HepG2 (cell line): ENCODE measurements around the gene SUZ12. TPM values are rescaled to one million over a fixed set of nuclear protein-coding genes. Genes with fewer than 3 reads are reported as not detected.

Experiments
- ATAC-seq: fragments of 200-7000 bp; cut with Tn5 transposase; 3 replicates; pipeline ENCODE4 v1.9.1; 2020; ENCODE audit warnings: mild to moderate bottlenecking, moderate library complexity
- BruUV-seq: library from RNA; stranded (reverse); fragments of 400-500 nt; replicated peaks from 2 replicates; lab custom pipeline; 2021; lab: Mats Ljungman, UMichigan
- CTCF ChIA-PET: fragments of 300-600 bp; formaldehyde crosslinking; extraction: SDS; loops from one replicate; lab custom pipeline; 2021; ENCODE audit warnings: low total read pairs, inconsistent platforms, low intra/inter-chr PET ratio; lab: Yijun Ruan, JAX
- POLR2A ChIA-PET: fragments of 350-600 bp; sonication (Branson Sonifier 250); formaldehyde crosslinking; loops from one replicate; lab custom pipeline; 2020; ENCODE audit warnings: antibody characterized with exemption, inconsistent platforms; lab: Yijun Ruan, JAX
- DNase-seq: peaks from one replicate; pipeline ENCODE4 v3.0.0-alpha.2; 2015; ENCODE audit warnings: low spot score
- FAIRE-seq: peaks from 3 replicates; lab custom pipeline; 2011; peaks lifted over from hg19 to GRCh38; lab: Jason Lieb, UNC
- H2AFZ ChIP-seq: one replicate; pipeline ENCODE4 v1.6.1; 2011; ENCODE audit warnings: low read length, inconsistent platforms
- H3K27ac ChIP-seq: fragments of 300-600 bp; 3 replicates; pipeline ENCODE4 v1.8.0; 2011; ENCODE audit warnings: mixed run types, mild to moderate bottlenecking, mixed read lengths, low read length, inconsistent platforms; ENCODE audit not compliant: insufficient read depth; ENCODE audit errors: extremely low read length
- H3K27me3 ChIP-seq, 2 experiments: fragments of 200-600 bp in 1 of 2; 2 replicates in 1 of 2; 3 replicates in 1 of 2; pipeline versions ENCODE4 v1.6.0 to v1.8.0; 2011; ENCODE audit warnings: low read length in 2 of 2, mild to moderate bottlenecking in 2 of 2, moderate library complexity in 2 of 2, inconsistent platforms in 1 of 2; ENCODE audit not compliant: insufficient read depth in 2 of 2, control insufficient read depth in 1 of 2
- H3K36me3 ChIP-seq, 2 experiments: fragments of 200-600 bp in 1 of 2; replicated peaks in 1 of 2; 2 replicates in 1 of 2; 3 replicates in 1 of 2; pipeline versions ENCODE4 v1.5.1 to v1.8.0; 2011; ENCODE audit warnings: low read length in 2 of 2, inconsistent platforms in 1 of 2; ENCODE audit not compliant: insufficient read depth in 2 of 2, control insufficient read depth in 1 of 2
- H3K4me1 ChIP-seq: 2 replicates; pipeline ENCODE4 v1.5.1; 2012; ENCODE audit warnings: low read length, inconsistent platforms; ENCODE audit not compliant: insufficient read depth
- H3K4me2 ChIP-seq: 2 replicates; pipeline ENCODE4 v1.6.0; 2011; ENCODE audit warnings: low read depth, low read length, inconsistent platforms
- H3K4me3 ChIP-seq, 3 experiments: fragments of 200-600 bp in 1 of 3; sonication (generic), shearing (Covaris generic) in 1 of 3; replicated peaks in 1 of 3; 2 replicates each; pipeline ENCODE4 v1.5.1; 2011 to 2016; ENCODE audit warnings: low read length in 3 of 3, inconsistent platforms in 2 of 3, low read depth in 2 of 3, mild to moderate bottlenecking in 2 of 3, control low read depth in 1 of 3, mixed read lengths in 1 of 3; ENCODE audit not compliant: insufficient read depth in 1 of 3
- H3K79me2 ChIP-seq: one replicate; pipeline ENCODE4 v1.6.1; 2011; ENCODE audit warnings: low read length, inconsistent platforms; ENCODE audit not compliant: insufficient read depth
- H3K9ac ChIP-seq: 2 replicates; pipeline ENCODE4 v1.6.0; 2011; ENCODE audit warnings: mild to moderate bottlenecking, low read depth, low read length, inconsistent platforms; ENCODE audit not compliant: insufficient read depth
- H3K9me3 ChIP-seq: 2 replicates; pipeline ENCODE4 v1.5.1; 2012; ENCODE audit warnings: mild to moderate bottlenecking, low read length
- H4K20me1 ChIP-seq: 2 replicates; pipeline ENCODE4 v1.6.0; 2011; ENCODE audit warnings: inconsistent platforms, mild to moderate bottlenecking, low read length, moderate library complexity; ENCODE audit not compliant: insufficient read depth
- CHD2 ChIP-seq: IDR thresholded peaks from 2 replicates; pipeline ENCODE4 v1.6.1; 2011; ENCODE audit warnings: low read depth, low read length, improper control_type of control experiment
- IRF2 ChIP-seq: IDR thresholded peaks from 2 replicates; pipeline ENCODE4 v1.6.1; 2018; ENCODE audit warnings: missing genetic modification reagents, missing compliant biosample characterization
- NFIC ChIP-seq: IDR thresholded peaks from 2 replicates; pipeline ENCODE4 v1.6.1; 2012; ENCODE audit warnings: mild to moderate bottlenecking, low read length, inconsistent platforms
- ZBTB42 ChIP-seq: sonication (generic); formaldehyde crosslinking; IDR thresholded peaks from 2 replicates; pipeline ENCODE4 v1.5.0; 2020; ENCODE audit warnings: mild to moderate bottlenecking, missing genetic modification reagents
- ZKSCAN8 ChIP-seq: IDR thresholded peaks from 2 replicates; pipeline ENCODE4 v1.6.1; 2016; ENCODE audit warnings: borderline replicate concordance, missing genetic modification reagents, missing compliant biosample characterization
- ZNF143 ChIP-seq: sonication (generic); formaldehyde crosslinking; IDR thresholded peaks from 2 replicates; pipeline ENCODE4 v1.4.0; 2020; ENCODE audit warnings: missing genetic modification reagents
- ZNF432 ChIP-seq: sonication (generic); formaldehyde crosslinking; IDR thresholded peaks from 2 replicates; pipeline ENCODE4 v1.5.0; 2020; ENCODE audit warnings: missing genetic modification reagents, mild to moderate bottlenecking, borderline replicate concordance
- ZNF441 ChIP-seq: sonication (generic); formaldehyde crosslinking; IDR thresholded peaks from 2 replicates; pipeline ENCODE4 v1.7.0; 2021; ENCODE audit warnings: missing genetic modification reagents, borderline replicate concordance
- ZNF446 ChIP-seq: sonication (generic); formaldehyde crosslinking; IDR thresholded peaks from 2 replicates; pipeline ENCODE4 v1.5.0; 2020; ENCODE audit warnings: mild to moderate bottlenecking, missing genetic modification reagents
- ZNF556 ChIP-seq: sonication (generic); formaldehyde crosslinking; IDR thresholded peaks from 2 replicates; pipeline ENCODE4 v1.4.0; 2020; ENCODE audit warnings: mild to moderate bottlenecking, missing genetic modification reagents, borderline replicate concordance
- ZNF788 ChIP-seq: sonication (generic); formaldehyde crosslinking; IDR thresholded peaks from 2 replicates; pipeline ENCODE4 v1.5.0; 2020; ENCODE audit warnings: mild to moderate bottlenecking, missing genetic modification reagents, borderline replicate concordance
- ZZZ3 ChIP-seq: sonication (generic); formaldehyde crosslinking; IDR thresholded peaks from 2 replicates; pipeline ENCODE4 v1.4.0; 2020; ENCODE audit warnings: missing genetic modification reagents, mild to moderate bottlenecking, borderline replicate concordance
- WGBS: methylation state at CpG from one replicate; pipeline ENCODE4 v1.1.6; 2017; ENCODE audit warnings: low lambda C conversion rate; 5-methylcytosine and 5-hydroxymethylcytosine counted together
- in situ Hi-C: cut with HindIII; loops from 2 replicates; pipeline ENCODE4 v1.10.0; 2017; ENCODE audit warnings: low pct_unique_long_range_greater_than_20kb; ENCODE audit not compliant: extremely low pct_ligation_motif_present
- intact Hi-C: fragments of 100-400 bp; cut with micrococcal nuclease; formaldehyde crosslinking; loops from one replicate; pipeline ENCODE4 v1.10.0; 2022; ENCODE audit not compliant: unreplicated experiment
- polyA plus RNA-seq, 8 experiments: library from polyadenylated mRNA; depleted of rRNA in 3 of 8; stranded (reverse) in 7 of 8; unstranded in 1 of 8; fragments of >200 nt; fragmentation: Illumina TruSeq in 4 of 8; extraction: Trizol in 4 of 8; gene quantifications; 2 replicates each; pipeline versions ENCODE4 v1.2.1 to v1.2.3, GENCODE V29; 2011 to 2016; ENCODE audit warnings: low read depth in 4 of 8, missing spikeins in 1 of 8, mixed read lengths in 1 of 8; ENCODE audit not compliant: insufficient read depth in 1 of 8
- total RNA-seq, 5 experiments: library from RNA; depleted of rRNA; stranded (reverse); fragments of >200 nt; fragmentation: Illumina TruSeq; extraction: Trizol; gene quantifications; 2 replicates each; pipeline ENCODE4 v1.2.3, GENCODE V29; 2016; ENCODE audit warnings: low read depth in 1 of 5

SUZ12 gene
- total and polyA plus RNA-seq, 2 of the 13 experiments (the other 11 are each of a cell fraction or from before 2014, with no cell fraction given) = 11.7 to 15.6 TPM

DNA sequence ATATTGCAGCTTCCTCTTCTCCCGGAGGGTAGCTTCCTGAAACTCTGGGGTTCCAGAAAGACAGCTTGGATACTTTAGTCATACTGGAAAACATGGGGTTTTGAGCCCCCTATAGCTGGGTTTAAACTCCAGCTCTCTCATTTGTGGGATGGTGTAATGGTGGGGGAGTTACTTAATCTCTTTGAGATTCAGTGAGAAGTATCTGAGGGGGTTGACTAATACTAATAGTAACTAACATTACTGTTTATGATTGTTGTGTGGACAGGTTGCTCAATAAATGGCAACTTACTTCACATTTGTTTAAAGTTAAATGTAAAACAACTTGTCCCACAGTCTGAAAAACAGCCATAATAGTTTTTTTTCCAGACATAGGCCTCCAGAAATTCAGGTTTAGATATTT lies 5.1 kb upstream of the SUZ12 start:
- Histone ChIP-seq H3K79me2 (no peaks in the 10 kb centered on the region), H3K4me3 (no peak overlapping the region), H3K36me3 (no peaks in the 10 kb centered on the region), H3K27ac (no peak overlapping the region), H3K4me2 (no peak overlapping the region), H3K9ac (no peak overlapping the region), H3K4me1 (peaks cover 20% of the 10 kb centered on the region), H3K9me3 (no peaks in the 10 kb centered on the region), H4K20me1 (no peaks in the 10 kb centered on the region), H3K27me3 (no peaks in the 10 kb centered on the region), H2AFZ (no peak overlapping the region)
- POLR2A ChIA-PET = no interaction called here
- 13% methylated on average over 1 of the region's 1 CpG for WGBS
- CTCF ChIA-PET = no interaction called here
- in situ Hi-C loops = no loop called here
- DNase-seq (no peak), FAIRE-seq (no peak), ATAC-seq (no peak)
- TF ChIP-seq ZNF446 (CRISPR knock-in tag) = no peak
- no peak for TF ChIP-seq ZKSCAN8 (CRISPR knock-in tag)
- no peak for TF ChIP-seq CHD2
- TF ChIP-seq ZBTB42 (CRISPR knock-in tag) = no peak
- TF ChIP-seq ZNF432 = no peak
- TF ChIP-seq ZZZ3 (CRISPR knock-in tag) = no peak
- TF ChIP-seq ZNF556 = no peak
- intact Hi-C loops = no loop called here
- BruUV-seq = no TSS peak

GRCh38 chr17:31935512-31935911 lies 1.3 kb upstream of the SUZ12 start:
- H3K79me2 ChIP-seq = peaks cover 27% of the 10 kb centered on the region
- 46% methylated on average over 5 of the region's 5 CpGs for WGBS
- ATAC-seq (no peak), FAIRE-seq (no peak), DNase-seq (no peak)
- H3K9me3 ChIP-seq = no peaks in the 10 kb centered on the region
- no peaks in the 10 kb centered on the region for H3K27me3 ChIP-seq
- no peak overlapping the region for H2AFZ ChIP-seq
- H3K4me2 ChIP-seq = no peak overlapping the region
- TF ChIP-seq NFIC (no peak), ZNF788 (CRISPR knock-in tag) (no peak), IRF2 (no peak), ZNF441 (peak; percentile 92), ZNF143 (CRISPR knock-in tag) (no peak), CHD2 (no peak)
- CTCF ChIA-PET = no interaction called here
- H4K20me1 ChIP-seq = 0 out of 2 replicates have a peak, but pooled peaks cover 8% of the 10 kb centered on the region
- in situ Hi-C loops = no loop called here
- BruUV-seq = no TSS peak
- no peak overlapping the region for H3K4me3 ChIP-seq
- POLR2A ChIA-PET = no interaction called here
- H3K9ac ChIP-seq = no peak overlapping the region
- H3K36me3 ChIP-seq = 0 out of 5 replicates have a peak, but pooled peaks cover 0 to 4% of the 10 kb centered on the region in 2 experiments
- peaks cover 31% of the 10 kb centered on the region for H3K4me1 ChIP-seq
- intact Hi-C loops = loop anchor here (5.0 kb wide), 1 partner anchor 33 kb away; the partner anchor contains the start of gene UTP6
- H3K27ac ChIP-seq = no peak overlapping the region
